Calu3 (cell line): ENCODE data around the gene MACROH2A2. TPM values are rescaled to one million over a fixed set of nuclear protein-coding genes. Genes with fewer than 3 reads are reported as not detected.

Experiments used
- BruUV-seq: library from RNA; stranded (reverse); fragments of 400-500 nt; replicated peaks from 2 replicates; lab custom pipeline; 2021; lab: Mats Ljungman, UMichigan
- CTCF ChIA-PET: fragments of 300-600 bp; sonication (Branson Sonifier 250); formaldehyde crosslinking; loops from one replicate; lab custom pipeline; 2022; ENCODE audit warnings: antibody characterized with exemption; lab: Charles Lee
- DNase-seq: peaks from one replicate; pipeline ENCODE4 v3.0.0; 2022
- H3K27ac Mint-ChIP-seq: one replicate; pipeline ENCODE4 v1.8.0; 2022; ENCODE audit warnings: mixed read lengths; ENCODE audit not compliant: unreplicated experiment
- H3K27me3 Mint-ChIP-seq: one replicate; pipeline ENCODE4 v1.8.0; 2022; ENCODE audit warnings: mixed read lengths; ENCODE audit not compliant: unreplicated experiment
- H3K36me3 Mint-ChIP-seq: one replicate; pipeline ENCODE4 v1.8.0; 2022; ENCODE audit warnings: mild to moderate bottlenecking, moderate library complexity, mixed read lengths; ENCODE audit not compliant: insufficient read depth, unreplicated experiment
- H3K4me1 Mint-ChIP-seq: one replicate; pipeline ENCODE4 v1.8.0; 2022; ENCODE audit warnings: mild to moderate bottlenecking, low read depth, mixed read lengths; ENCODE audit not compliant: unreplicated experiment
- H3K4me3 Mint-ChIP-seq: one replicate; pipeline ENCODE4 v1.8.0; 2022; ENCODE audit warnings: mild to moderate bottlenecking, low read depth, moderate library complexity, mixed read lengths; ENCODE audit not compliant: unreplicated experiment
- H3K9me3 Mint-ChIP-seq: one replicate; pipeline ENCODE4 v1.8.0; 2022; ENCODE audit warnings: low read depth, mixed read lengths; ENCODE audit not compliant: unreplicated experiment
- CTCF ChIP-seq: fragments of 200-600 bp; IDR thresholded peaks from one replicate; pipeline ENCODE4 v1.8.0; 2022; ENCODE audit warnings: antibody characterized with exemption; ENCODE audit not compliant: unreplicated experiment
- intact Hi-C: fragments of 100-400 bp; cut with micrococcal nuclease; formaldehyde crosslinking; loops from one replicate; pipeline ENCODE4 v1.10.0; 2022; ENCODE audit not compliant: unreplicated experiment
- total RNA-seq: library from RNA; stranded (reverse); gene quantifications from 2 replicates; pipeline ENCODE4 v1.2.3, GENCODE V29; 2022

Gene MACROH2A2
- total RNA-seq, 1 experiment from 2014 or later = 24.5 TPM

GRCh38 chr10:70112071-70112470 is 59.4 kb downstream of the MACROH2A2 start:
- intact Hi-C loops = no loop called here
- Mint-ChIP-seq H3K36me3 (peaks cover 25% of the 10 kb centered on the region), H3K27ac (no peak overlapping the region)

GRCh38 chr10:70114902-70115301 is 62.3 kb downstream of the MACROH2A2 start:
- TF ChIP-seq CTCF = no peak
- H3K4me1 Mint-ChIP-seq = no peaks in the 10 kb centered on the region
- CTCF ChIA-PET = interaction anchor here (0.9 to 2.6 kb wide), 4 partner anchors 9 to 250 kb away, joined by 3 to 33 read pairs (median 6); partner anchors contain the start of gene TYSND1
- intact Hi-C loops = no loop called here
- no peaks in the 10 kb centered on the region for H3K9me3 Mint-ChIP-seq
- H3K27me3 Mint-ChIP-seq = no peaks in the 10 kb centered on the region
- no peak overlapping the region for H3K27ac Mint-ChIP-seq
- DNase-seq = no peak
- peaks cover 25% of the 10 kb centered on the region for H3K36me3 Mint-ChIP-seq
- no TSS peak for BruUV-seq
- H3K4me3 Mint-ChIP-seq = no peak overlapping the region

More at GRCh38 chr10:70112071-70112470, 59.4 kb downstream of the MACROH2A2 start:
- no peak for DNase-seq
- H3K4me3 Mint-ChIP-seq = no peak overlapping the region
- CTCF ChIA-PET = no interaction called here
- H3K27me3 Mint-ChIP-seq = no peaks in the 10 kb centered on the region
- H3K9me3 Mint-ChIP-seq = no peaks in the 10 kb centered on the region
- TF ChIP-seq CTCF = no peak
- BruUV-seq = no TSS peak
- H3K4me1 Mint-ChIP-seq = no peaks in the 10 kb centered on the region

GRCh38 chr10:70115948-70116682 is 63.5 kb downstream of the MACROH2A2 start:
- H3K36me3 Mint-ChIP-seq = peaks cover 25% of the 10 kb centered on the region
- no peaks in the 10 kb centered on the region for H3K9me3 Mint-ChIP-seq
- intact Hi-C loops = no loop called here
- H3K4me1 Mint-ChIP-seq = no peaks in the 10 kb centered on the region
- peak; percentile 96 for TF ChIP-seq CTCF
- no peak overlapping the region for H3K4me3 Mint-ChIP-seq
- no peaks in the 10 kb centered on the region for H3K27me3 Mint-ChIP-seq
- DNase-seq = peak; percentile 73
- no TSS peak for BruUV-seq
- CTCF ChIA-PET = interaction anchor here (0.6 to 2.6 kb wide), 7 partner anchors 16 to 271 kb away, joined by 3 to 33 read pairs (median 5); partner anchors contain the start of gene TYSND1
- H3K27ac Mint-ChIP-seq = no peak overlapping the region

- no peaks in the 10 kb centered on the region for H3K9me3 Mint-ChIP-seq
- H3K36me3 Mint-ChIP-seq = peaks cover 14% of the 10 kb centered on the region
- H3K4me1 Mint-ChIP-seq = no peaks in the 10 kb centered on the region
- intact Hi-C loops = no loop called here
- no TSS peak for BruUV-seq
- no peak overlapping the region for H3K4me3 Mint-ChIP-seq
- CTCF ChIA-PET = interaction anchor here (0.6 to 1.9 kb wide), 2 partner anchors 18 to 29 kb away, joined by 3 to 7 read pairs; partner anchors contain the start of gene TYSND1
- no peak for TF ChIP-seq CTCF
- no peak overlapping the region for H3K27ac Mint-ChIP-seq
- DNase-seq = no peak
- H3K27me3 Mint-ChIP-seq = no peaks in the 10 kb centered on the region
Observed at GRCh38 chr10:70117646-70118045, 65.0 kb downstream of the MACROH2A2 start.
